Neural crest cell (in vitro differentiated cells): ENCODE results near the gene DDX10. TPM values are rescaled to one million over a fixed set of nuclear protein-coding genes. Genes with fewer than 3 reads are reported as not detected.

Source experiments
- DNase-seq: peaks from one replicate; pipeline ENCODE4 v3.0.0; 2021; ENCODE audit warnings: low read depth, mixed read lengths, low spot score
- H3K27ac Mint-ChIP-seq: one replicate; pipeline ENCODE4 v1.8.0; 2021; ENCODE audit warnings: mild to moderate bottlenecking, mixed read lengths; ENCODE audit not compliant: unreplicated experiment
- H3K27me3 Mint-ChIP-seq: 2 replicates; pipeline ENCODE4 v1.8.0; 2021; ENCODE audit warnings: low read depth, mild to moderate bottlenecking, mixed read lengths
- H3K36me3 Mint-ChIP-seq: 2 replicates; pipeline ENCODE4 v1.8.0; 2021; ENCODE audit warnings: low read depth, mild to moderate bottlenecking, mixed read lengths
- H3K4me1 Mint-ChIP-seq: 2 replicates; pipeline ENCODE4 v1.8.0; 2021; ENCODE audit warnings: mixed read lengths
- H3K4me3 Mint-ChIP-seq: one replicate; pipeline ENCODE4 v1.8.0; 2021; ENCODE audit warnings: mild to moderate bottlenecking, mixed read lengths
- H3K9me3 Mint-ChIP-seq: 2 replicates; pipeline ENCODE4 v1.8.0; 2021; ENCODE audit warnings: mixed read lengths
- total RNA-seq: library from RNA; stranded (reverse); gene quantifications from 2 replicates; pipeline ENCODE4 v1.2.1, GENCODE V29; 2021
- TF ChIP-seq, protein P1 (sequence below): fragments of 200-600 bp; sonication (generic); conservative IDR thresholded peaks from 2 replicates; pipeline ENCODE4 v1.5.0; 2021; ENCODE audit warnings: antibody characterized with exemption, mild to moderate bottlenecking

DDX10 gene
- total RNA-seq, 1 donor from 2014 or later: 38.5 TPM

- Mint-ChIP-seq H3K27ac (no peak overlapping the region), H3K4me3 (no peak overlapping the region), H3K36me3 (no peaks in the 10 kb centered on the region), H3K9me3 (no peaks in the 10 kb centered on the region), H3K27me3 (peaks cover 3% of the 10 kb centered on the region), H3K4me1 (no peaks in the 10 kb centered on the region)
- TF ChIP-seq, protein P1, sequence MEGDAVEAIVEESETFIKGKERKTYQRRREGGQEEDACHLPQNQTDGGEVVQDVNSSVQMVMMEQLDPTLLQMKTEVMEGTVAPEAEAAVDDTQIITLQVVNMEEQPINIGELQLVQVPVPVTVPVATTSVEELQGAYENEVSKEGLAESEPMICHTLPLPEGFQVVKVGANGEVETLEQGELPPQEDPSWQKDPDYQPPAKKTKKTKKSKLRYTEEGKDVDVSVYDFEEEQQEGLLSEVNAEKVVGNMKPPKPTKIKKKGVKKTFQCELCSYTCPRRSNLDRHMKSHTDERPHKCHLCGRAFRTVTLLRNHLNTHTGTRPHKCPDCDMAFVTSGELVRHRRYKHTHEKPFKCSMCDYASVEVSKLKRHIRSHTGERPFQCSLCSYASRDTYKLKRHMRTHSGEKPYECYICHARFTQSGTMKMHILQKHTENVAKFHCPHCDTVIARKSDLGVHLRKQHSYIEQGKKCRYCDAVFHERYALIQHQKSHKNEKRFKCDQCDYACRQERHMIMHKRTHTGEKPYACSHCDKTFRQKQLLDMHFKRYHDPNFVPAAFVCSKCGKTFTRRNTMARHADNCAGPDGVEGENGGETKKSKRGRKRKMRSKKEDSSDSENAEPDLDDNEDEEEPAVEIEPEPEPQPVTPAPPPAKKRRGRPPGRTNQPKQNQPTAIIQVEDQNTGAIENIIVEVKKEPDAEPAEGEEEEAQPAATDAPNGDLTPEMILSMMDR: no peak
- DNase-seq: no peak
Observed at GRCh38 chr11:108622341-108622740, 42.5 kb upstream of the DDX10 start.

DNA sequence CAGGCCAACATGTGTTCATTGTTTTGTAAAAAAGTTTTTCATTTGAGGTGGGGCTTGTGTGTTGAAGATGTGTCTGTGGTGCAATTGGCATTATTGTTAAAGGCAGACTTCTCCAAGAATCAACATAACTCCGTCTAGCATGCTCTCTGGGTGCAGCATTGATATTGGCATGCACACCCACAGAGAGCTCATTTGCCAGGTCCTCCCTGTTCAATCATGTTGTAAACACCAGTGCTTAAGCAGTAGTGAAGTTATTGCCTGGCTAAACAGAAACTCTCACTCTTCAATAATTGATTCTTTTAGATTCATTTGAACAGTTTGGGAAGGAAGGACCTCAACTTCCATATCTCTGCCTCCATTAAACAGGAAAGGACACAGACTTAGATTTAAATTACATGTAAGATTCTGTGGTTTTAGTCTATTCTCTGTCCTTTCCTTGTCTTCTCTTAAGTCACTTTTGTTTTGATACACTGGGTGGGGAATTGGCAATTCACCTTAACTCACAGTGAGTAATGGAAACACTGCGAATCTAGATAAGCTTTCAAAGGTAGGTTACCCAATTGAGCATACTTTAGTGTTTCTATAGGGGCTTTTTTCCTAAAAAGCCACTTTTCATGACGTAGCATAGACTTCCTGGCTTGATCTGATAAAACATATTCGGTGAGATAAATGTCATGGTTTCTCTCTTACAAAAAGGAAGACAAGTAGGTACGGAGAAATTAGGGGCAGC, 40.5 kb upstream of the DDX10 start:
- Mint-ChIP-seq H3K36me3 (no peaks in the 10 kb centered on the region), H3K4me3 (no peak overlapping the region), H3K4me1 (no peaks in the 10 kb centered on the region), H3K27me3 (no peaks in the 10 kb centered on the region), H3K9me3 (peaks cover 4% of the 10 kb centered on the region), H3K27ac (no peak overlapping the region)
- no peak for DNase-seq
- TF ChIP-seq, protein P1: no peak

GRCh38 chr11:108628326-108628725, 36.5 kb upstream of the DDX10 start:
- TF ChIP-seq, protein P1: no peak
- H3K9me3 Mint-ChIP-seq: peaks cover 4% of the 10 kb centered on the region
- no peak overlapping the region for H3K27ac Mint-ChIP-seq
- no peak for DNase-seq
- H3K4me1 Mint-ChIP-seq: peaks cover 7% of the 10 kb centered on the region
- H3K27me3 Mint-ChIP-seq: no peaks in the 10 kb centered on the region
- no peaks in the 10 kb centered on the region for H3K36me3 Mint-ChIP-seq
- no peak overlapping the region for H3K4me3 Mint-ChIP-seq

GRCh38 chr11:108628812-108629211, 36.1 kb upstream of the DDX10 start:
- DNase-seq: no peak
- Mint-ChIP-seq H3K4me1 (peaks cover 7% of the 10 kb centered on the region), H3K4me3 (no peak overlapping the region), H3K27me3 (no peaks in the 10 kb centered on the region), H3K27ac (no peak overlapping the region), H3K36me3 (no peaks in the 10 kb centered on the region), H3K9me3 (peaks cover 4% of the 10 kb centered on the region)
- TF ChIP-seq, protein P1: no peak

- no peaks in the 10 kb centered on the region for H3K27me3 Mint-ChIP-seq
- H3K4me3 Mint-ChIP-seq: no peak overlapping the region
- H3K9me3 Mint-ChIP-seq: peaks cover 4% of the 10 kb centered on the region
- TF ChIP-seq, protein P1: no peak
- H3K4me1 Mint-ChIP-seq: peaks cover 7% of the 10 kb centered on the region
- no peak overlapping the region for H3K27ac Mint-ChIP-seq
- no peaks in the 10 kb centered on the region for H3K36me3 Mint-ChIP-seq
- DNase-seq: no peak
Observed at GRCh38 chr11:108629274-108629673, 35.6 kb upstream of the DDX10 start.
